ENCODE results near the gene P2RX5.
"Not testable (repeated sequence)": the region's sequence is repeated elsewhere in the genome, so short reads cannot be mapped to it uniquely, and the experiment has no call there.

P2RX5 gene

DNA sequence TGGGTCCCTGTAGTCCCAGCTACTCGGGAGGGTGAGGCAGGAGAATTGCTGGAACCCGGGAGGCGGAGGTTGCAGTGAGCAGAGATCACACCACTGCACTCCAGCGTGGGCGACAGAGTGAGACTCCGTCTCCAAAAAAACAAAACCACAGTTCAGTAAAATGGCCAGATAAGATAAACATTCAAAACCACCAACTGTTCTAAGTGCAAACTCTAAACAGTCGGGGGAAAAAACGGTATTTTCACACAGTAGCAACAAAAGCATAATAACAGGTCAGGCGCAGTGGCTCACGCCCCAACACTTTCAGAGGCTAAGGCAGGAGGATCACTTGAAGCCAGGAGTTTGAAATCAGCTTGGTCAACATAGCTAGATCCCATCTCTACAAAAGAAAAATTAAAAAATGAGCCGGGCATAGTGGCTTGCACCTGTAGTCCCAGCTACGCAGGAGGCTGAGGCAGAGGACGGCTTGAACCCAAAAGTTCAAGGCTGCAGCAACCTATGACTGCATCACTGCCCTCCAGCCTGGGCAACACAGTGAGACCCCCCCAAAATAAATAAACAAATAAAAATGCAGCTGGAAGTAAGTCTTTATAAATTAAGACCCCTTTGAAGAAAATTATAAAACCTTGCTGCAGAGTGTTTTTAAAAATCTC, 17.0 kb upstream of the P2RX5 start:
- DNase-seq (ENCODE audit: low read depth in 3 of 3): no peak

DNA sequence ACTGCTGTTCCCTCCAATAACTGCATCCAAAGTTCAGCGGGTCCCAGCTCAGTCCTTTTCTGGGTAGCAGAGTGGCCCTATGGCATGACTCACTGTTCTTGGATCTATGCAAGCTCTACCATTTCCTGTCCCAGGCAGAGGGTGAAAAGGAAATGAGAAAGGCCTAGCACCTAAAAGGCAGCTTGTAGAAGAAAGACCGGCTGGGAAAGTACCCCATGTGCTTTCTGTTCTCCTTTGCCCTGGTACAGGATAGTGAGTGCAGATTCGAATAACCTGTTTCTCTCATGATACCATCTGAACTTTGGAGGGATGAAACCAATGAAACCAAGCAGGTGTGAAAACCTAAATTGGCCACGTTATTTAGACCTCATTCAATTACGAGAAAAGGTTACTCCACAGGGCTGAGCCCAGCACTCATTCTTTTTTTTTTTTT, 15.0 kb upstream of the P2RX5 start:
- peak; percentile 56 to 67 (median 58) for DNase-seq (ENCODE audit: low read depth in 3 of 3)

DNA sequence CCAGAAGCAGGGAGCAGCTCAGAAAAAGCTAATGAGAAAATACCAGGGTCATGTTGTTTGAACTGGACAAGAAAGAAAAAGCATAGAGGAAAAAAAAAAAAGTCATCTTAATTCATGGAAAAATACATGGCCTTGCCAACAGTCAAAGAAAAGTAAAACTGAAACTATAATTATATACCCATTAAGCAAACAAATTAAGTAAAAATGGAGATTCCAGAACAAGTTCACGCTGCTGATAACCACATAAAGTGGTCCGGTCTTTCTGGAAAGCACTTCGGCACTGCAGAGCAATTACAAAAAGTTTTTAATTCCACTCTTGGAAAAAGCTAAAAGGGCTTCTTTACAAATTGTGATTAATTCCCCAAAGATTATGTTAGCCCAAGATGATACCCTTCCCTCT, 12.4 kb upstream of the P2RX5 start:
- no peak for DNase-seq (ENCODE audit: low read depth in 3 of 3)

DNA sequence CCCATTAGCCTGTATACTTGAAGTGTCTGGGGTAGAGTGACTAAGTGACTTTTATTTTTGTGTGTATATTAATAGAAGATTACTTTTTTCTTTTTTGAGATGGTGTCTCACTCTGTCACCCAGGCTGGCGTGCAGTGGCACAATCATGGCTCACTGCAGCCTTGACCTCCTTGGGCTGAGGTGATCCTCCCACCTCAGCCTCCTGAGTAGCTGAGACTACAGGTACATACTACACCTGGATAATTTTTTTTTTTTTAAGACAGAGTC, 9.7 kb upstream of the P2RX5 start:
- not testable (repeated sequence) for DNase-seq (ENCODE audit: low read depth in 3 of 3)

DNA sequence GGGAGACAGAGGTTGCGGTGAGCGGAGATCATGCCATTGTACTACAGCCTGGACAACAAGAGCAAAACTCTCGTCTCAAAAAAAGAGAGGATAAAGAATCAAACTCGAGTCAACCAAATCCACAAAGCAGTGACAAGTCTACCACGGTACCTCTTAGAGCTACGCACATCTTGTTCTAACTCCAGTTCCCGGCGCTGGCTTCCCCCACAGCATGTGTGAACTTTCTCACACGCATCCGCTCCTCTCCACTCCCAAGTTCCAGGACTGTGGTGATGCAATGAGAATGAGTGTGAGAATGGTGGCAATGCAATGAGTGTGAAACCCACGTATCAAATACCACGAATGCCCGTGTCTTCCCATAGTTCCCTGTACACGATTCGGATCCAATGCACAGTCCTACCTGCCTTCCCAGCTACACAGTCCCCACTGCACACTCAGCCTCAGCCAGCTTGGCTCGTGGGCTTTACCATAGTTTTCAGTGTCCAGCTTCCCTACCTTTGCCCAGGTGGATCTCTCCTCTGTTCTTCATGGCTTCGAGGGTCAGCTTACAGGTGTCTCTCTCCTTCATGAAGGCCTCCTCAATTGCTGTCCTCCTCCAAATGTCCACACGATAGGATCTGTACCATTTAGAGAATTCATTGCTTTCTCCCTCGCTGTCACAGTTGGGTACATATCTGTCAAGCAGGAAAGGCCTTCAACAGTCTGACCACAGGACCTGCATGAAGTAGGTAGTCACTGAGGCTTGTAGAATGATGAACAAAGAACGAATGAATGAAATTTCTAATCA, 9.2 kb upstream of the P2RX5 start:
- DNase-seq (ENCODE audit: low read depth in 3 of 3): no peak

DNA sequence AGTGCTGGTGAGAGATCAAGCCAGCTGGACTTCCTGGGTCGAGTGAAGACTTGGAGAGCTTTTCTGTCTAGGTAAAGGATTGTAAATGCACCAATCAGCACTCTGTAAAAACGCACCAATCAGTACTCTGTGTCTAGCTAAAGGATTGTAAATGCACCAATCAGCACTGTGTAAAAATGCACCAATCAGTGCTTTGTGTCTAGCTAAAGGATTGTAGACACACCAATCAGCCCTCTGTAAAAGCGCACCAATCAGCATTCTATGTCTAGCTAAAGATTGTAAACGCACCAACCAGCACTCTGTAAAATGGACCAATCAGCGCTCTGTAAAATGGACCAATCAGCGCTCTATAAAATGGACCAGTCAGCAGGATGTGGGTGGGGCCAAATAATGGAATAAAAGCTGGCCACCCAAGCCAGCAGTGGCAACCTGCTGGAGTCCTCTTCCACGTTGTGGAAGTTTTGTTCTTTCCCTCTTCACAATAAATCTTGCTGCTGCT, 6.1 kb upstream of the P2RX5 start:
- not testable (repeated sequence) for DNase-seq (ENCODE audit: low read depth in 3 of 3)

DNA sequence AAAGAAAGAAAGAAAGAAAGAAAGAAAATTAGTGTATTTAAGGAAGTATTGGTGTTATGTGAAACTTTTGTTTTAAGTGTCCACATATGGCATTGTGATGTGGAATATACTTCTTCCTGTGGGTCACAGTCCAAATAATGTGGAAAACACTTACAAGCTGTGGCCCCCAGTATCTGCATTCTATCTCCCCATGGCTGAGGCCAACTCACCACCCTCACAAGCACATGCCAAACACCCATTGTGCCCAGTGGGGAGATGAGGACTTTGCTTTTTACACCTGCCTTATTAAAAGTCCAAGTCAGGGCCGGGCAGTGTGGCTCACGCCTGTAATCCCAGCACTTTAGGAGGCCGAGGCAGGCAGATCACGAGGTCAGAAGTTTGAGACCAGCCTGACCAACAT, 4.0 kb upstream of the P2RX5 start:
- no peak for DNase-seq (ENCODE audit: low read depth in 3 of 3)

DNA sequence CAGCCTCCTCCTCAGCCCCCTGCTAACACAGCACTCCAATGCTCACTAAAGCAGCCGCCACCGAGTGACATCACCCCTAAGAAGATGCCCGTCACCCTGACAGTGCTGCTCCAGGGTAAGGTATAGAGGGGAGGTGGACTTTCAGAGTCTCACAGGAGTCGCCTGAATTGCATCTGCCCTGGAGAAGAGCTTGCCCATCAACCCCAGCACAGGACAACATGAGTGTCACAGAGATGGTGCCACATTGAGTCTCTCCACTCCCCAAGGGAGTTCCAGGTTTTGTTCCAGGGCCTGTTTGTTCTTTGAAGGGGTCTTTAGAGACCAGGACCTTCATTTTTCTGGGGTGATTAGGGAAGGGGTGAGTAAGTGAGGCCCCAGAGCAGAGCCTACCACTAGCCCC, 2.2 kb upstream of the P2RX5 start:
- DNase-seq (ENCODE audit: low read depth in 3 of 3): no peak

DNA sequence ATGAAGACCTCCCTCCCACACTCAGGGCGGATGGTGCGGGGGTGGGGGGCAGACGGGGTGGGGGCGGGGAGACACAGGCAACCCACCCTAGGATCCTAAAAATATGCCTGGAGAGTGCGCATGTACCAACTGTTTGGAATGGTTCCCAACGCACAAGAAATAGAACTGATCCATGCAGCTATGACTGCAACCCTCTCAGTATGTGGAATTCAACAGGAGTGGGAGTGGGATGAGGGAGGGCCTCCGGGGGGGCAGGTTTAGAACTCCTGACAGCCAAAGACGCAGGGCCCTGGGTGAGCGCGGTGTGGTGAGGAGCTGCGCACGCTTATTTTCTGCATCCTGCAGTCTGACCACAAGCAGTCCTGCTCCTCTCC, 1.1 kb upstream of the P2RX5 start:
- no peak for DNase-seq (ENCODE audit: low read depth in 3 of 3)

DNA sequence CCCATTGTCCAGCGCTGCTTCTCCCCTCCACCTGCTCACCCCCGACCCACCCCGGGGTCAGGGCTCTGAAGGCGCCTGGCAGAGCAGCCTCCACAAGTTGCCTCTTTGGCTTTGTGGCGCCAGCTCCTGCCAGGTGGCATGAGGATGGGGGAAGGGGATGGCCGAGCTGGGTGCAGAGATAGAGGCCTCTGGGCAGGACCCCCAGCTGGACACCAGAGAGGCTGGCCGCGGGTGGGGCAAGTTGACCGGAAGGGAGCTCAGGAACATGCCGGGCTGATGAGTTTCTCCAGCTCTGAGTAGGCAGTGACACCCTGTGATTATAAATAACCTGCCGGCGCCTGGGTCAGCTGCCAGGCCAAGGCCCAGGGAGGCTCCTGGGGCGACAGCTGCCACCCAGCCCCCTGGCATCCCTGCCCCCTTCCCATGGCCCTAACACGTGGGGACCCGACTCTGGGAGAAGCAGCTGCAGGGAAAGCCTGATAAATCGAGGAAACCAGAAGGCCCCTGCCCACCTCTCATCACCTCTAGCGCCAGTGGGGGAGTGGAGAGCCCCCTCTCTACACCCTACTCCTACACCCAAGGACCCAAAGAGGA, 729 bp downstream of the P2RX5 start:
- DNase-seq (ENCODE audit: low read depth in 3 of 3): no peak

DNA sequence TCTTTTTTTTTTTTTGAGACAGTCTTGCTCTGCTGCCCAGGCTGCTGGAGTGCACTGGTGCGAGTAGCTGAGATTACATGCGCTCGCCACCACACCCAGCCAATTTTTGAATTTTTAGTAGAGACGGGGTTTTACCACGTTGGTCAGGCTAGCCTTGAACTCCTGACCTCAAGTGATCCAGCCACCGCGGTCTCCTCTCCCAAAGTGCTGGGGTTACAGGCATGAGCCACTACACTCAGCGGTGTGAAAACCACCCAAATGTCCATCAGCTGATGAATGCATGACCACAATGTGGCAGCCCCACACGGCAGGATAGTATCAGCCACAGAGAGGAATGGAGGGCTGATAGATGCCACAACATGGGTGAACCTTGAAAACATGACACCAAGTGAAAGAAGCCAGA, 2.1 kb downstream of the P2RX5 start:
- peak in 1 of 3 donors; percentile 29 for DNase-seq (ENCODE audit: low read depth in 3 of 3)

DNA sequence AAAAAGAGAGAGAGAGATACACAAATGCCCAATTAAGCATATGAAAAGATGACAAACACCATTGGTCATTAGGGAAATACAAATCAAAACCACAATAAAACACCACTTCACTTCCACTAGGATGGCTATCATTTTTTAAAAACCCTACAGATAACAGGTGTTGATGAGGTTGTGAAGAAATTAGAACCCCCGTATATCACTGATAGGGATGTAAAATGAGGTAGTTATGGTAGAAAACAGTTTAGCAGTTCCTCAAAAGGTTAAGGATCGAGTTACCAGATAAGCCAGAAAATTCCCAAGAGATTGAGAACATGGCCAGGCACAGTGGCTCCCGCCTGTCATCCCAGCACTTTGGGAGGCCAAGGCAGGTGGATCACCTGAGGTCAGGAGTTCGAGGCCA, 2.8 kb downstream of the P2RX5 start:
- DNase-seq (ENCODE audit: low read depth in 3 of 3): no peak

DNA sequence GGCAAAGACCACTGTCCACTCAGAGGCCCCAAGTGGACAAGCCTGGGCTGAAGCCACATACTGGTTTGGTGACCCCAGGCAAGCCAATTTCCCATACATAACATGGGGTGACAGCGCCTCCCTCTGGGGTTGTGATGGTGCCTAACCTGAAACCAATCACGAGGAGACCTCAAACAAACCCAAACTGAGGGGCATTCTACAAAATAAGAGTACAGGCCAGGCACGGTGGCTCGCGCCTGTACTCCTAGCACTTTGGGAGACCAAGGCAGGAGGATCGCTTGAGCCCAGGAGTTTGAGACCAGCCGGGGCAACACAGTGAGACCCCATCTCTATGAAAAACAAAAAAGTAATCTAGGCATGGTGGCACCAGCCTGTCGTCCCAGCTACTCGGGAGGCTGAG, 3.6 kb downstream of the P2RX5 start:
- no peak for DNase-seq (ENCODE audit: low read depth in 3 of 3)

DNA sequence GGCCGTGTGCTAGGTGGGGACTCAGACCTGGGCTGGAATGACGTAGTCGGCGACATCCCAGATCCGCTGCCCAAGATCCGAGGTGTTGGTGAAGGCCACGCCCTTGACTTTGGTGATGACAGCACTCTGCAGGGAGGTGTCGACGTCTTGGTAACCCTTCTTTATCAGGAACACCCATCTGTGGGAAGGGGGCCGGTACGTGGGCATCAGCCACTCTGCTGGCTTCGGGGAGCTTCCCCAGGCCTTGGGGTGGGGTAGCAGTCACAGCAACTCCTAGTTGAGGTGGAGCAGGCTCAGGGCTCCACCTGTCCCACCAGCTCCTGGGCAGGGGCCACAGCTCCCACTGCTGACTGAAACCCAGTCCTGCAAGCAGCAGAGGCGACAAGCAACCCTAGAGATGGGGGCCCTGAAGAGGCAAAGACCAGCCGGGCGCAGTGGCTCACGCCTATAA, 4.3 kb downstream of the P2RX5 start:
- no peak for DNase-seq (ENCODE audit: low read depth in 3 of 3)

DNA sequence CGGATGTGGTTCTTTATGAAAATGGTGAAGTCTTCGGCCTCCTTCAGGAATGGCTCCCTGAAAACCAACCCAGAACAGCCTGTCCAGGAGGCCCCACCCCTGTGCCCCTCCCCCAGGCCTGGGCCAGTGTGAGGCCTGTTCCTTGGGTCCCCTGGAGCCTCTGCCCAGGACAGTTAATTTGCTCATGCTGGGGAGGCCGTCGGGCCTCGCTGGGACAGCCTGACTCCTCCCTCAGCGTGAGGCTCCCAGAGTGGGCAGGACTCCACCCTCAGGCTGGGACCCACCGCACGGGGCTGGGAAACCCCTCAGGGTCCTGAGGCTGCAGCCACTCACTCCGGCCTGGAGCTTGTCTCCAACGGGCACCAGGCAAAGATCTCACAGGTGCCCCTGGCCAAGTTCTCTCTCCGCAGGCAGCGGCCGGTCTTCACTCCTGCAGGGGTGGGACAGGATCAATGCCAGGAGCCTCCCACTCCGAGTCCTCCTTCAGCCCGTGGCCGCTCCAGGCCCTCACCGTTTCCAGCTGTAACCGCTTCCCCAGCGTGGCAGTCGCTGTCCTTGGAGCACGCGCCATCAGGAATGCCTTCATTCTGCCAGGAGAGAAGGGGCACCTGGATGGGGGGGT, 5.8 kb downstream of the P2RX5 start:
- no peak for DNase-seq (ENCODE audit: low read depth in 3 of 3)

DNA sequence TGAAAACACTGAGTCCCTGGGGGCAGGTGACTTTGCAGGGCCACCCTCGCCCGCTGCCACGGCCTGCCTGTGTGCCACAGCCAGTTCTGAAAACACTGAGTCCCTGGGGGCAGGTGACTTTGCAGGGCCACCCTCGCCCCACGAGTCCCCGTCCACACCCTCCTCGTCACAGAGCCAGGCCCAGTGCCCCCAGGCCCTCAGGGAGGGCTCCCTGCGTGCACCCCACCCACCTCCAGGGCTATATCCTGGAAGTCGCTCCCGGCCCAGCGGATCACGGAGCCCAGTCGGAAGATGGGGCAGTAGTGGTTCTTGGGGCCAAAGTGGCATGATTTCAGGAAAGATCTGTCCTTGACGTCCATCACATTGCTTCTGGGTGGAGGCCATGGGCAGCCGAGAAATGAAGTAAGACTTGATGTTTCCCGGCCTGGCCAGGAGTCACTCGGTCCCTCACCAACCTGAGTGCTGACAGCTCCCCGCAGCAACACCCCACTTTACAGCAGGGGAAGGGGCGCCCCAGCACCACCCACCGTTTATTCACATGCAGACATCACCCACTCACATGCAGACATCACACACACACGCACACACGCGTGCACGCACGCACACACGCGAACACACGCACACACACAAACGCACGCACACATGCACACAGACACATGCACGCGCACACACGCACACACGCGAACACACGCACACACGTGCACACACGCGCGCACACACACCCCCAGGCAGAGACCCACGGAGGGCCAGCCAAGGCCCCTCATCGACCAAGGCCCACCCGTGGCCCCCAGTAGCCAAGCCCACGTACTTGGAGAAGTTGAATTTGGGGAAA, 6.5 kb downstream of the P2RX5 start:
- no peak for DNase-seq (ENCODE audit: low read depth in 3 of 3)

DNA sequence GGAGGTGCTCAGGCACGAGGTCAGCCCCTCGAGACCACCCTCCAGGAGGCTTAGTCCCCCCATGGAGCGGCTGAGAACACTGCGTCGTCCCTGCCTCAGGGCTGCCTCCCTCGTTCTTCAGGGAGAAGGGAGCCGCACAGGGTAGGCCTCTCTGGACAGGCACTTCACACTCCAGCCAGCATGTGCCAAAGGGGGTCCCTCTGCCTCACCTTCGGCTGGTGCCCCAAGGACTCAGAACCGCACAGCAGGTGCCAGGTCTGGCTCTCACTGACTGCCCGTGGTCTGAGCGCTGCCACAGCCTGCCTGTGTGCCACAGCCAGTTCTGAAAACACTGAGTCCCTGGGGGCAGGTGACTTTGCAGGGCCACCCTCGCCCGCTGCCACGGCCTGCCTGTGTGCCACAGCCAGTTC, 7.1 kb downstream of the P2RX5 start:
- no peak for DNase-seq (ENCODE audit: low read depth in 3 of 3)

DNA sequence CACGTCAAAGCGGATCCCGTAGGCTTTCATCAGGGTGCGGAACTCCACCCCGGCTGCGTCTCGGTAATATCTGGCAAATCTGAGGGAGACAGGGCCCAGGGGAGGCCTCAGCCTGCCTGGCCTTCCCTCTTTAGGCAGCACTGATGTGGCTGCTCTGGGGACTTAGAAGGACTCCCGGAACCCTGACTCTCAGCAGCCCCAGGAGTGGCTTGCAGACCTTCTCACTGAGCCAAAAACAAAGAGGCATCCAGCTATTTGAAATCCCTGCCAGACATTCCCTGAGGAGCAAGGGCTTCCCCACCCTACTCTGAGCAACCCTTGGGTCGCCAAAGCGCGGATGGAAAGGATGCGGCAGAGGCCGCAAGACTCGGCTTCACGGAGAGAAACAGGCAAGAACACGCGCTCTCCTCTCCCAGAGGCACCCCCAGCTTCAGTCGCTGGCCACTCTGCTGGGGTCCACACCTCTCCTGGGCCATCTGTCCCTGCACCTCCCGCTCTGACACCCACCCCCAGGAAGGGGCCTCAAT, 7.9 kb downstream of the P2RX5 start:
- DNase-seq (ENCODE audit: low read depth in 3 of 3): no peak

DNA sequence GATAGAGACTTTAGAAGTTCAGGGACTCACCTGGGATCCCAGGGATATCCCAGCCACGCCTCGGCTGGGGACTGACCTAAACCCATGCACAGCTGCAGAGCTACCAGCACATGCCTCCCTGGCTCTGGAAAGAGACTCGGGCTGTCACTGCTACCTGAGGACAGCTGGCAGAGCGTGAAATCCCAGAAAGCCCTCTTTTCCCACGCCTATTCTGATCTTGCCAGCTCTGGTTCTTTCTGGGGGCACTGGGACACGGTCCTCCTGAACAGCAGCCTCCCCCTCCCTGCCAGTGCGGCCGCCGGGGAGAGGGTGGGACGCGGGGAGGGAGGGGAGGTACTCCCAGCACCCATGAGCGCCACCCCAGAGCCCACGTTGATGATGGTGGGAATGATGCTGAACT, 10.8 kb downstream of the P2RX5 start:
- DNase-seq (ENCODE audit: low read depth in 3 of 3): no peak

DNA sequence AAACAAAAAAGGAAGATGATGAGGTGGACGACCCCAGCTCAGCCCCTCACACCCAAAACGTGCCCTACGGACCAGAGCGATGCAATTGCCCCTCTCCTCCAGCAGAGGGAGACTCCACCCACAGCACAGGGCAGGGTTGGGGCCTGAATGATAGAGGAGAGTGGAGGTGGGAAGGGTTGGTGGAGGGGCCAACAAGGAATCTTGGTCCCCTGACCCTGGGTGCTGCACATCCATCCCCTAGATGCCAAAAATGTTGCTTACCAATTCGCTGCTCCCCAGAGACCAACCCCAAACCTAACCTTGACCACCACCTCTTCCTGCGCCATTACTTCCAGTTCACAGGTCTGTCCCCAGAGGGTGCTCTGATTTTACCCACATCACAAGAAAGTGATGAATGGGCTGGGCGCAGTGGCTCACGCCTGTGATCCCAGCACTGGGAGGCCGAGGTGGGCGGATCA, 12.9 kb downstream of the P2RX5 start:
- peak; percentile 33 to 53 (median 45) for DNase-seq (ENCODE audit: low read depth in 3 of 3)

DNA sequence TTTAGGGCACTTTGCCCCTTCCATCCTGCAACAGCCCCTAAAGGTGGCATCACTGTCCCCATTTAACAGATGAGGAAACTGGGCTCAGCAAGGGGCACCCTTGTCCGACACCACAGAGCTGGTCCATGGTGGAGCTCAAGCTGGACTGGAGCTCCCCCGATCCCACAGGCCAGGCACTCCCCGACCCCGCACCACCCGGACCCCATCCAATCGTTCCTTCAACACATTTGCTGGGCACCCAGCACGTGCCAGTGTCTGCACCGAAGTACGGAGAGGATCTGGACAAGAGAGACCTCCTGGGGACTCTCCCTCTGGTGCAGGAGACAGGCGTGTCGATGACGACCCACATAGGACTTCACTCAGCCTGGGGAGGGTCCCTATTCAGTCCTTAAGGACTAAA, 13.9 kb downstream of the P2RX5 start:
- no peak for DNase-seq (ENCODE audit: low read depth in 3 of 3)

All from stimulated activated CD4-positive, alpha-beta T cell treated with anti-CD3 and anti-CD28 coated beads, TNF-alpha, amount 100 ng/mL, for 48 hours (primary cell).